Measurements from ENCODE around the gene LTB.
"Not testable (repeated sequence)": the region's sequence is repeated elsewhere in the genome, so short reads cannot be mapped to it uniquely, and the experiment has no call there.

LTB gene

GRCh38 chr6:31607317-31607716, 25.1 kb upstream of the LTB start:
- DNase-seq, result no peak

- no peak for DNase-seq
Observed at GRCh38 chr6:31597006-31597405, 14.8 kb upstream of the LTB start.

- no peak for DNase-seq
Observed at GRCh38 chr6:31592396-31592771, 10.2 kb upstream of the LTB start.

- DNase-seq, result not testable (repeated sequence)
Observed at GRCh38 chr6:31590691-31591090, 8.5 kb upstream of the LTB start.

GRCh38 chr6:31588871-31589650, 6.8 kb upstream of the LTB start:
- no peak for DNase-seq

GRCh38 chr6:31587791-31588777, 5.9 kb upstream of the LTB start:
- no peak for DNase-seq

- DNase-seq, result no peak
Observed at GRCh38 chr6:31586599-31587281, 4.5 kb upstream of the LTB start.

- no peak for DNase-seq
Observed at GRCh38 chr6:31586008-31586407, 3.8 kb upstream of the LTB start, which contains the start of gene LST1. Gene LST1, plus strand, starts transcription at chr6:31586277. Its CDS starts 1,023 bp downstream, at chr6:31587300.

GRCh38 chr6:31585491-31585890, 3.3 kb upstream of the LTB start:
- no peak for DNase-seq

GRCh38 chr6:31581434-31582229, 592 bp downstream of the LTB start:
- DNase-seq, result no peak

- no peak for DNase-seq
Observed at GRCh38 chr6:31580807-31581433, 1.3 kb downstream of the LTB start.

GRCh38 chr6:31580438-31580740, 1.8 kb downstream of the LTB start:
- no peak for DNase-seq

GRCh38 chr6:31579546-31580437, 2.4 kb downstream of the LTB start:
- DNase-seq, result no peak

- DNase-seq, result no peak
Observed at GRCh38 chr6:31579119-31579505, 3.1 kb downstream of the LTB start.

GRCh38 chr6:31578184-31579118, 3.8 kb downstream of the LTB start:
- DNase-seq, result no peak

- no peak for DNase-seq
Observed at GRCh38 chr6:31577579-31577966, 4.7 kb downstream of the LTB start.

- no peak for DNase-seq
Observed at GRCh38 chr6:31576897-31577578, 5.2 kb downstream of the LTB start.

- DNase-seq, result no peak
Observed at GRCh38 chr6:31575952-31576685, 6.1 kb downstream of the LTB start.

Data from NCI-H1417 treated with DMSO at 0.1 percent for 48 hours (cell line).